ENCODE data around the gene CIP2A.

- TF ChIP-seq CTCF (conservative IDR thresholded peaks at IDR 0.05 in 1 of 2, IDR thresholded peaks at IDR 0.05 in 1 of 2; ENCODE audit: low read depth in 1 of 2, low read length in 2 of 2), result no peak
- TF ChIP-seq EZH2 (IDR thresholded peaks at IDR 0.05; ENCODE audit: low read length, missing control alignments), result no peak
Measured at GRCh38 chr3:108595321-108595720, 6.1 kb upstream of the CIP2A start.

Data from fibroblast of lung (primary cell).